Osteoblast (primary cell): ENCODE data around the gene COQ4. TPM values are rescaled to one million over a fixed set of nuclear protein-coding genes. Genes with fewer than 3 reads are reported as not detected.
"Not testable (repeated sequence)": the region's sequence is repeated elsewhere in the genome, so short reads cannot be mapped to it uniquely, and the experiment has no call there.

Source experiments
- DNase-seq: peaks from one replicate; pipeline ENCODE4 v3.0.0; 2011; ENCODE audit warnings: low spot score, mixed read lengths; ENCODE audit not compliant: insufficient read length; ENCODE audit errors: missing footprints
- H2AFZ ChIP-seq: 2 replicates; pipeline ENCODE4 v1.6.0; 2011; ENCODE audit warnings: mild to moderate bottlenecking, low read length
- H3K27ac ChIP-seq: 2 replicates; pipeline ENCODE4 v1.5.1; 2011; ENCODE audit warnings: mild to moderate bottlenecking, low read depth, low read length, moderate library complexity
- H3K27me3 ChIP-seq: 2 replicates; pipeline ENCODE4 v1.6.0; 2012; ENCODE audit warnings: mild to moderate bottlenecking, control low read depth, inconsistent platforms, low read length, moderate library complexity; ENCODE audit not compliant: insufficient read depth
- H3K36me3 ChIP-seq: 2 replicates; pipeline ENCODE4 v1.5.1; 2011; ENCODE audit warnings: mild to moderate bottlenecking, low read length, control low read depth, moderate library complexity; ENCODE audit not compliant: insufficient read depth
- H3K4me1 ChIP-seq: 2 replicates; pipeline ENCODE4 v1.5.1; 2011; ENCODE audit warnings: mild to moderate bottlenecking, low read length, control low read depth, moderate library complexity; ENCODE audit not compliant: insufficient read depth
- H3K4me2 ChIP-seq: 2 replicates; pipeline ENCODE4 v1.6.0; 2011; ENCODE audit warnings: mild to moderate bottlenecking, low read length; ENCODE audit not compliant: insufficient read depth
- H3K4me3 ChIP-seq: fragments of 200-600 bp; sonication (generic); 3 replicates; pipeline ENCODE4 v1.5.1; 2012; ENCODE audit warnings: mild to moderate bottlenecking, low read length, inconsistent platforms; ENCODE audit not compliant: insufficient read depth
- H3K79me2 ChIP-seq: 2 replicates; pipeline ENCODE4 v1.6.0; 2012; ENCODE audit warnings: mild to moderate bottlenecking, low read length, control low read depth, inconsistent platforms; ENCODE audit not compliant: insufficient read depth
- H3K9me3 ChIP-seq: 2 replicates; pipeline ENCODE4 v1.5.1; 2011; ENCODE audit warnings: low read depth, low read length, control low read depth
- H4K20me1 ChIP-seq: 2 replicates; pipeline ENCODE4 v1.6.0; 2012; ENCODE audit warnings: mild to moderate bottlenecking, low read length, control low read depth; ENCODE audit not compliant: insufficient read depth
- total RNA-seq: library from RNA; depleted of rRNA; stranded (reverse); fragments of >200 nt; gene quantifications from 2 replicates; pipeline ENCODE4 v1.2.3, GENCODE V29; 2012
- TF ChIP-seq, protein P1 (sequence below): IDR thresholded peaks from 2 replicates; pipeline ENCODE4 v1.5.1; 2011; ENCODE audit warnings: mild to moderate bottlenecking, low read depth, low read length, moderate library complexity; ENCODE audit errors: extremely low read depth

COQ4 gene
- total RNA-seq, 1 donor: 34.7 TPM

DNA sequence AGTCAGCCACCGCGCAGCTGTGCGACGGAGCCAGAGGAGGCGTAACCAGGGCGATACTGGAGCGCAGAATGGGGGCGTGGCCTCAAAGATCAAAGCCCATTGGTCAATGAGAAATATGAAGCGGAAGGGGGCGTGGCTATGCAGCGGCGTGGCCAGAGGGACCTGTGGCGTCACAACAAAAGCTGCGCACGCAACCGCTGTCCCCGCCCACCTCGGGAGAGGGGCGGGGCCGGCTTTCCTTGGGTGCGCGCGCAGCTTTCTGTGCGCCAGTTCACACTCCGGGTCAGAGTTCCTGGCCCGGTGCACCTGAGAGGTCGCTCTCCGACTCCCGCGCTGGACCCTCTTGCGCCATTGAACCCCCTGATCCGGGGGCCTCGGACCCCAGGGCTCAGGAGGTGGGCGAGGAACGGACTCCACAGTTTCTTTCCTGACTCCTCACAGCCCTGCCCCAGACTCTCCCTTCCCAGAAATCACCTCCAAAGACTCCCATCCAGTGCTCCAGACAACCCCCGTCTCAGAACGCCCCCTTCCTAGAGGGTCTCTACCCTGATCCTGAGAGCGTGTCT is 46.5 kb upstream of the COQ4 start, which contains the start of gene SWI5:
Gene SWI5, plus strand, starts transcription at position 269 of the 566 bp plus-strand sequence.
- H4K20me1 ChIP-seq: peaks cover 35% of the 10 kb centered on the region
- H3K79me2 ChIP-seq: peaks cover 64% of the 10 kb centered on the region

DNA sequence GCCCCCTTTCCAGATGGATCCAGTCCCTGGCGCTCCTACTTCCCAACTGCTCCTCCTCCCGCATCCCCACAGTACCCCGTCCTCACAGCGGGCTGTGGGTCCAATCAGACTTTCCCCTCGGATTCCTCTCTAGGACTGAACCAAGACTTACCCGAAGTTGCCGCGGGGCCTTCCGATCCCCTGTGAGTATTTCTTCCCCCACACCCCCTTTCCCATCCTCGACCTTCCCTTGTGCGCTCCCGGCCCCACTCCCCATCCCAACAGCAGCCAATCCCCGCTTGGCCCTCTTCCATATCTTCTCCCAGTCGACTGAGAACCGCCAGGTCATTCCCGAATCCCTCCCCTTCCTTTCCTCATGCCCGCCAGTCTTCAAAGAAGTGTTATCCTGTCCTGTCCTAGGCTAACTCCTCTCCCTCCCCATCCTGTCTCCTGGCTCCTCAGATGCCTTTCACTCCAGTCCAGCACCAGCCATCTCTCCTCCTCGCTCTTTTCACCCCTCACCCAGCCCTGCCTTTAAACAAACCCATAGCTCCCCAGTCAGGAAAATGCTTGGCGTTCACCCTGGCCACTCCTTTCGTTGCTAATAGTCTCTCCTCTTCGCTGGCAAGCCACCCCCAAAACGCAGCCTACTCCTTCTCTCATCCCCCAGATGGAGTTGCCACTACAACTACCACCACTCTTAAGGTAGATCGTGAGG is 45.9 kb upstream of the COQ4 start:
- Histone ChIP-seq H4K20me1 (peaks cover 29% of the 10 kb centered on the region), H3K27me3 (no peaks in the 10 kb centered on the region), H3K9me3 (no peaks in the 10 kb centered on the region), H3K4me1 (peaks cover 22% of the 10 kb centered on the region), H3K4me2 (peak overlapping the region; percentile 95), H3K36me3 (peaks cover 19% of the 10 kb centered on the region), H2AFZ (peak overlapping the region; percentile 96), H3K4me3 (peak overlapping the region; percentile 79), H3K27ac (peak overlapping the region; percentile 86), H3K79me2 (peaks cover 58% of the 10 kb centered on the region)
- DNase-seq: peak; percentile 93
- TF ChIP-seq, protein P1, sequence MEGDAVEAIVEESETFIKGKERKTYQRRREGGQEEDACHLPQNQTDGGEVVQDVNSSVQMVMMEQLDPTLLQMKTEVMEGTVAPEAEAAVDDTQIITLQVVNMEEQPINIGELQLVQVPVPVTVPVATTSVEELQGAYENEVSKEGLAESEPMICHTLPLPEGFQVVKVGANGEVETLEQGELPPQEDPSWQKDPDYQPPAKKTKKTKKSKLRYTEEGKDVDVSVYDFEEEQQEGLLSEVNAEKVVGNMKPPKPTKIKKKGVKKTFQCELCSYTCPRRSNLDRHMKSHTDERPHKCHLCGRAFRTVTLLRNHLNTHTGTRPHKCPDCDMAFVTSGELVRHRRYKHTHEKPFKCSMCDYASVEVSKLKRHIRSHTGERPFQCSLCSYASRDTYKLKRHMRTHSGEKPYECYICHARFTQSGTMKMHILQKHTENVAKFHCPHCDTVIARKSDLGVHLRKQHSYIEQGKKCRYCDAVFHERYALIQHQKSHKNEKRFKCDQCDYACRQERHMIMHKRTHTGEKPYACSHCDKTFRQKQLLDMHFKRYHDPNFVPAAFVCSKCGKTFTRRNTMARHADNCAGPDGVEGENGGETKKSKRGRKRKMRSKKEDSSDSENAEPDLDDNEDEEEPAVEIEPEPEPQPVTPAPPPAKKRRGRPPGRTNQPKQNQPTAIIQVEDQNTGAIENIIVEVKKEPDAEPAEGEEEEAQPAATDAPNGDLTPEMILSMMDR: no peak

More for the DNA sequence above, 46.5 kb upstream of the COQ4 start, which contains the start of gene SWI5:
- peak; percentile 97 for DNase-seq
- Histone ChIP-seq H3K9me3 (no peaks in the 10 kb centered on the region), H3K36me3 (peaks cover 25% of the 10 kb centered on the region), H3K27ac (peak within 1 kb of the TSS; percentile 88), H3K4me3 (peak within 1 kb of the TSS; percentile 79), H3K27me3 (no peaks in the 10 kb centered on the region), H3K4me1 (peaks cover 22% of the 10 kb centered on the region), H2AFZ (peak within 1 kb of the TSS; percentile 96), H3K4me2 (peak within 1 kb of the TSS; percentile 98)
- TF ChIP-seq, protein P1: no peak

DNA sequence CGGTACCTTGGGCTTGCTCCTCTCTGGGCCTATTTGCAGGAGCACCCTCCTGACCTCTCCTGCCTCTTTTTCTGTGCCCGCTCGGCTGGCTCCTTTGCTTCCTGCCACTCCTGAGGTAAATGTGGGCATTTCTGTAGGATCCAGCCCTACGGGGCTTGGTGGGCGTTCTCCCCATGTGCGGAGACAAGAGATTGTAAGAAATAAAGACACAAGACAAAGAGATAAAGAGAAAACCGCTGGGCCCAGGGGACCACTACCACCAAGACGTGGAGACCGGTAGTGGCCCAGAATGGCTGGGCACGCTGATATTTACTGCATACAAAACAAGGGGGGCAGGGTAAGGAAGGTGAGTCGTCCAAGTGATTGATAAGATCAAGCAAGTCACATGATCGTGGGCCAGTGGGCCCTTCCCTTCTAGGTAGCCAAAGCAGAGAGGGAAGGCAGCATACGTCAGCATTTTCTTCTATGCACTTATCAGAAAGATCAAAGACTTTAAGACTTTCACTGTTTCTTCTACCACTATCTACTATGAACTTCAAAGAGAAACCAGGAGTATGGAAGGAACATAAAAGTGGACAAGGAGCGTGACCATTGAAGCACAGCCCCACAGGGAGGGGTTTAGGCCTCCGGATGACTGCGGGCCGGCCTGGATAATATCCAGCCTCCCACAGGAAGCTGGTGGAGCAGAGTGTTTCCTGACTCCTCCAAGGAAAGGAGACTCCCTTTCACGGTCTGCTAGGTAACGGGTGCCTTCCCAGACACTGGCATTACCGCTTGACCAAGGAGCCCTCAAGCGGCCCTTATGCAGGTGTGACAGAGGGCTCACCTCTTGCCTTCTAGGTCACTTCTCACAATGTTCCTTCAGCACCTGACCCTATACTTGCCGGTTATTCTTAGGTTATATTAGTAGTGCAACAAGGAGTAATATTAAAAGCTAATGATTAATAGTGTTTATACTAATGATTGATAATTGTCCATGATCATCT is 43.3 kb upstream of the COQ4 start:
- peaks cover 16% of the 10 kb centered on the region for H3K4me1 ChIP-seq
- H3K9me3 ChIP-seq, H2AFZ ChIP-seq, DNase-seq, H4K20me1 ChIP-seq, H3K27ac ChIP-seq, H3K27me3 ChIP-seq, H3K4me2 ChIP-seq, H3K4me3 ChIP-seq, H3K36me3 ChIP-seq: not testable (repeated sequence)
- H3K79me2 ChIP-seq: peaks cover 35% of the 10 kb centered on the region

DNA sequence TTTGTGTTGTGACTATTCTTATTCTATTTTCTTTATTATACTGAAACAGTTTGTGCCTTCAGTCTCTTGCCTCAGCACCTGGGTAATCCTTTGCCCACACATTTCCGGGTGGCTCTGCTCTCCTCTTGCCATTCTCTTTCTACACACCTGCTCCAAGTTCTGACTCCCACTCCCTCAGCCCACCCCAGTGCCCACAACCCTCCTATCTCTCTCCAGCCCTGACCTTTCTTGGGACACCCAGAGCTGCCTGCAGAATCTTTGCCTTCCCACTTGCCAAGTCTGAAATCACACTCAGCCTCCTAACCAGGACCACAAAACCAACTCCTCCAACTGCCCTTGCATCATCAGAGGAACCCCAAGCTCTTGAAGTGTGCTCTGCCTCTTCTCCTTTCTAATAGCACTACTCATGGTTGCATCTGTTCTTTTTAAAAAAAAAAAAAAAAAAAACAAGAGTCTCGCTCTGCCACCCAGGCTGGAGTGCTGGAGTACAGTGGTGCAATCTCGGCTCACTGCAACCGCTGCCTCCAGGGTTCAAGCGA is 42.5 kb upstream of the COQ4 start:
- no peak overlapping the region for H3K4me3 ChIP-seq
- no peak overlapping the region for H2AFZ ChIP-seq
- H3K27ac ChIP-seq: no peak overlapping the region
- H3K4me2 ChIP-seq: no peak overlapping the region
- no peaks in the 10 kb centered on the region for H3K27me3 ChIP-seq
- peaks cover 2% of the 10 kb centered on the region for H4K20me1 ChIP-seq
- peaks cover 27% of the 10 kb centered on the region for H3K79me2 ChIP-seq
- H3K4me1 ChIP-seq: peaks cover 10% of the 10 kb centered on the region
- no peak for DNase-seq
- no peaks in the 10 kb centered on the region for H3K9me3 ChIP-seq
- peaks cover 4% of the 10 kb centered on the region for H3K36me3 ChIP-seq
- TF ChIP-seq, protein P1: no peak
